Lower leg skin (tissue), 4 donors: ENCODE data around the gene APBA2. TPM values are rescaled to one million over a fixed set of nuclear protein-coding genes. Genes with fewer than 3 reads are reported as not detected.

ENCODE experiments used
- DNase-seq, 2 donors: peaks; one replicate each; pipeline ENCODE4 v3.0.0-alpha.2; 2019; ENCODE audit warnings: low spot score in 2 of 2
- H3K4me3 ChIP-seq: fragments of 200-600 bp; sonication (generic); 2 replicates; pipeline ENCODE4 v1.5.1; 2017; ENCODE audit warnings: mild to moderate bottlenecking, low read depth; ENCODE audit not compliant: poor library complexity, severe bottlenecking
- CTCF ChIP-seq, 3 donors: fragments of 450-650 bp; IDR thresholded peaks; one replicate each; pipeline ENCODE4 v1.5.1; 2016; ENCODE audit warnings: antibody characterized with exemption in 3 of 3, mild to moderate bottlenecking in 3 of 3, moderate library complexity in 2 of 3
- POLR2A ChIP-seq, 2 donors: fragments of 450-650 bp; IDR thresholded peaks; one replicate each; pipeline ENCODE4 v1.6.1; 2016 to 2017; ENCODE audit warnings: antibody characterized with exemption in 2 of 2, mild to moderate bottlenecking in 1 of 2, moderate library complexity in 1 of 2
- WGBS, 2 donors: methylation state at CpG; one replicate each; pipeline ENCODE4 v1.1.5; 2018; 5-methylcytosine and 5-hydroxymethylcytosine counted together
- intact Hi-C: fragments of 100-400 bp; cut with DNase I; formaldehyde crosslinking; loops from one replicate; pipeline ENCODE4 v1.15.0; 2023; ENCODE audit warnings: low total_unique reads
- total RNA-seq, 4 donors: library from RNA; depleted of rRNA; stranded (reverse); fragments of >200 nt; gene quantifications; one replicate each; pipeline ENCODE4 v1.1.0, GENCODE V29; 2016

APBA2 gene
- total RNA-seq, 4 donors from 2014 or later = 0.80 to 1.9 (median 1.6) TPM

- no peak for TF ChIP-seq CTCF (IDR thresholded peaks at IDR 0.05)
- no peak for TF ChIP-seq POLR2A (IDR thresholded peaks at IDR 0.05)
- 55 to 61% methylated on average over 15 to 18 of the region's 19 CpGs for WGBS, 2 donors
- intact Hi-C loops = no loop called here
- no peak for DNase-seq
- no peak overlapping the region for H3K4me3 ChIP-seq
Observed at GRCh38 chr15:29130951-29131839, 245.4 kb downstream of the APBA2 start.

GRCh38 chr15:29131840-29132420 is 246.2 kb downstream of the APBA2 start:
- WGBS, 2 donors = 72 to 82% methylated on average over 20 to 21 of the region's 23 CpGs
- no peak overlapping the region for H3K4me3 ChIP-seq
- no peak for DNase-seq
- TF ChIP-seq CTCF (IDR thresholded peaks at IDR 0.05) (no peak), POLR2A (IDR thresholded peaks at IDR 0.05) (no peak)
- intact Hi-C loops = no loop called here

GRCh38 chr15:29132735-29133181 is 247.0 kb downstream of the APBA2 start:
- no peak for DNase-seq
- intact Hi-C loops = no loop called here
- TF ChIP-seq POLR2A (IDR thresholded peaks at IDR 0.05) (no peak), CTCF (IDR thresholded peaks at IDR 0.05) (no peak)
- WGBS, 2 donors = 82 to 87% methylated on average over 14 of the region's 14 CpGs
- H3K4me3 ChIP-seq = no peak overlapping the region

- 91 to 94% methylated on average over 7 of the region's 8 CpGs for WGBS, 2 donors
- intact Hi-C loops = no loop called here
- DNase-seq = no peak
Observed at GRCh38 chr15:29133321-29133720, 247.5 kb downstream of the APBA2 start.

DNA sequence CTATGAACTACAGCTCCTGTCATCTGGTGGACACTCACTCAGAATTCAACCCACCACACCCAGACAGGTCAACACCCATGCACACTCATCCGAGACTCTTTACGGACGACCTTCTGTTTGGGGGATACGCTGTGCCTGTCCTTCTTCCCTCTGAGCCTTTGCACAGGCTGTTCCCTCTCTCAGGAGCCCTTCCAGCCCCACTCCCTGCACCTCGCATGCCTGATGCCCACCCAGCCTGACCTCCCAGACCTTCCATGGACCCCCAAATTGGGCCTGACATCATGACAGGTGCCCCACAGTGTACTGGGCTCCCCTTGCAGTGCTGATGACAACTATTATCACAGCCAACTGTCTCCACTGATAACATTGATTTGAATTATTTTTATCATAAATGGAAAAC is 248.0 kb downstream of the APBA2 start:
- intact Hi-C loops = no loop called here
- no peak overlapping the region for H3K4me3 ChIP-seq
- 84 to 95% methylated on average over 5 of the region's 5 CpGs for WGBS, 2 donors
- DNase-seq = no peak
- no peak for TF ChIP-seq CTCF (IDR thresholded peaks at IDR 0.05)
- TF ChIP-seq POLR2A (IDR thresholded peaks at IDR 0.05) = no peak

More at GRCh38 chr15:29133321-29133720, 247.5 kb downstream of the APBA2 start:
- H3K4me3 ChIP-seq = no peak overlapping the region
- no peak for TF ChIP-seq CTCF (IDR thresholded peaks at IDR 0.05)
- TF ChIP-seq POLR2A (IDR thresholded peaks at IDR 0.05) = no peak
